ENCODE data around the gene FAM184A.
"Not testable (repeated sequence)": the region's sequence is repeated elsewhere in the genome, so short reads cannot be mapped to it uniquely, and the experiment has no call there.

Gene FAM184A
- 3.1 to 7.3 (median 4.5) reads per million in 4 experiments for total RNA-seq

- DNase-seq, result peak; percentile 64
These were observed at the start of gene FAM184A for GRCh38 chr6:119078376-119079282. Gene FAM184A (minus strand): TSS chr6:119078664. CDS start chr6:119078299, 365 bp downstream.

- no peak for DNase-seq
These were observed 49.2 kb upstream of the FAM184A start for GRCh38 chr6:119127627-119128026.

- DNase-seq, result no peak
These were observed 48.4 kb upstream of the FAM184A start for GRCh38 chr6:119126826-119127225.

GRCh38 chr6:119126140-119126539, 47.7 kb upstream of the FAM184A start:
- DNase-seq, result no peak

GRCh38 chr6:119125576-119125975, 47.1 kb upstream of the FAM184A start:
- DNase-seq, result no peak

- no peak for DNase-seq
These were observed 45.8 kb upstream of the FAM184A start for GRCh38 chr6:119124079-119124824.

- DNase-seq, result no peak
These were observed 43.9 kb upstream of the FAM184A start for GRCh38 chr6:119122336-119122735.

GRCh38 chr6:119121367-119121766, 42.9 kb upstream of the FAM184A start:
- no peak for DNase-seq

GRCh38 chr6:119119989-119120388, 41.5 kb upstream of the FAM184A start:
- DNase-seq, result no peak

- DNase-seq, result not testable (repeated sequence)
These were observed 40.6 kb upstream of the FAM184A start for GRCh38 chr6:119119062-119119461.

GRCh38 chr6:119116712-119117281, 38.3 kb upstream of the FAM184A start:
- DNase-seq, result no peak

GRCh38 chr6:119113961-119114360, 35.5 kb upstream of the FAM184A start:
- DNase-seq, result no peak

- DNase-seq, result no peak
These were observed 34.5 kb upstream of the FAM184A start for GRCh38 chr6:119112812-119113530.

GRCh38 chr6:119110601-119111548, 32.4 kb upstream of the FAM184A start:
- DNase-seq, result no peak

- DNase-seq, result no peak
These were observed 31.3 kb upstream of the FAM184A start for GRCh38 chr6:119109654-119110325.

- DNase-seq, result no peak
These were observed 29.6 kb upstream of the FAM184A start for GRCh38 chr6:119108076-119108475.

GRCh38 chr6:119105282-119105681, 26.8 kb upstream of the FAM184A start:
- no peak for DNase-seq

GRCh38 chr6:119102901-119103300, 24.4 kb upstream of the FAM184A start:
- DNase-seq, result no peak

- DNase-seq, result no peak
These were observed 21.7 kb upstream of the FAM184A start for GRCh38 chr6:119100115-119100514.

GRCh38 chr6:119097815-119098361, 19.4 kb upstream of the FAM184A start:
- not testable (repeated sequence) for DNase-seq

All from effector CD8-positive, alpha-beta T cell (primary cell).